ENCODE data around the gene SETD6. TPM values are rescaled to one million over a fixed set of nuclear protein-coding genes. Genes with fewer than 3 reads are reported as not detected.
"Not testable (repeated sequence)": the region's sequence is repeated elsewhere in the genome, so short reads cannot be mapped to it uniquely, and the experiment has no call there.

The SETD6 gene
- total RNA-seq, 1 donor from 2014 or later, result 12.3 TPM

DNA sequence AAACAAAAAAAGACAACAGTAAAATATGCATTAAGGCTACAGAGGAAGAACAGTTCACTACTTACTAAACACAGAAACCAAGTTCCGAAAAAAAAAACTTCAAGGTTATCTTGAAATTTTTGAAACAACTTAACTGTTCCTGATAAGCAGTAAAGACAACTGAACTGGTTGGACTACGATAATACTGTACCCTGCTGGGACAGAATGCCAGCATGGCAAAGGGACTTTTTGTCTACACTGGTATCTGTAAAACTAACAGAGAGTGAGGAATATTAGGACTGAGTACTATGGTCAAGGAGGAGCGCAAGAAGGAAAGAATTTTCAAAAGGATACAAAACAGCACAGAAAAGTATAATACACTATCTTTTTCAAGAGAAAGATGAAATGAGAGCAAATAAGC lies 19.8 kb downstream of the SETD6 start:
- no peak for DNase-seq (ENCODE audit: low spot score)

GRCh38 chr16:58536278-58536677 lies 21.0 kb downstream of the SETD6 start:
- DNase-seq (ENCODE audit: low spot score), result no peak

GRCh38 chr16:58537124-58537906 lies 22.0 kb downstream of the SETD6 start:
- no peak for DNase-seq (ENCODE audit: low spot score)

- DNase-seq (ENCODE audit: low spot score), result no peak
These were observed 26.4 kb downstream of the SETD6 start for GRCh38 chr16:58541711-58542110.

- no peak for DNase-seq (ENCODE audit: low spot score)
These were observed 27.0 kb downstream of the SETD6 start for GRCh38 chr16:58542291-58542690.

DNA sequence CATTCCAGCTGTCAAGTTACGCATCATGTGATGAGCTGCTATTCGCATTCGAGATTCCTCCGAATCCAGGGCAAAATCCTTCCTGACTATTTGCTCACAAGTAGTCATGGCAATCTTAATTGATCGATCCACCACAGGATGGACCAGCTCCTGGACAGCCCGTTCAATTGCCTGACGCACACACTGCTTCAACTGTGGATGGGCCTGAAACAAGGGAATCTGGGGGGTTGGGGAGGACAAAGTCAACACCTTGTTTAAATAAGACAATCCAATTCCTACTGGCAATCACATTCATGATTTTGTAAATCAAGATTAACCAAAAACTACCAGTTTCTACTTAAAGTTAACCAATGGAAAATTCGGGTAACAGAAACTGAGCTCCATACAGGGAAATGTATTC lies 28.4 kb downstream of the SETD6 start:
- DNase-seq (ENCODE audit: low spot score), result no peak

GRCh38 chr16:58548378-58548777 lies 33.1 kb downstream of the SETD6 start:
- no peak for DNase-seq (ENCODE audit: low spot score)

- DNase-seq (ENCODE audit: low spot score), result no peak
These were observed 36.2 kb downstream of the SETD6 start for GRCh38 chr16:58551496-58551895.

DNA sequence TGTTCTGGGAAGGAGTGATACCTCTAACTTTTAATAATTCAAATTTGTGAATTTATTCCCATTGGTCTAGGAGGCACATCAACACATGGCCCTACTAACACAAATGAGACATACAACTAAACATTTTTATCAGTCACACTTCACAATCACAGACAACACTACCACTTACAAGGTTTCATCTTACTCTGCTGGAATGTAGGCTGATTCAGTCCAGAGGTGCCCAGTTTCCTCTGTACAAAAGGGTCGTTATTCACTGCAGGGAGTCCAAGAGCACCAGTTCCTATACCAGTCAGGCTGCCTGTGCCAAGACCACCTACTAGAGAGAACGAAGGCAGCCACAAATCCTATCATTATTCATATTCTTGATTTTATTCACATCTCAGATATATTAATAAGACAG lies 41.4 kb downstream of the SETD6 start:
- DNase-seq (ENCODE audit: low spot score), result no peak

DNA sequence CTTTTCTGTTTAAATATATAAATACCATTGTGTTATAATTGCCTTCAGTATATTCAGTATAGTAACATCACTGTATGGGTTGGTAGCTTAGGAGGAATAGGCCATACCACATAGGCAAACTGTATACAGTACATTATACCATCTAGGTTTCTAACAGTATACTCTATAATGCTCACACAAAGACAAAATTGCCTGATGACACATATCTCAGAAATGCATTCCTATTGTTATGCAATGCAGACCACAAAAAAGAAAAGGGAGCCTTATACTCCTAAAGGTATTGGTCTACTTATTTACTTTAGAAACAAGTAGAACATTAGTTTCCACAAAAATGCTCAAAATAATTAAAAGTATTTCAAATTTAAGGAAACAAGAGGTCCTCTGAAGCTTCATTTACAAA lies 47.9 kb downstream of the SETD6 start:
- no peak for DNase-seq (ENCODE audit: low spot score)

DNA sequence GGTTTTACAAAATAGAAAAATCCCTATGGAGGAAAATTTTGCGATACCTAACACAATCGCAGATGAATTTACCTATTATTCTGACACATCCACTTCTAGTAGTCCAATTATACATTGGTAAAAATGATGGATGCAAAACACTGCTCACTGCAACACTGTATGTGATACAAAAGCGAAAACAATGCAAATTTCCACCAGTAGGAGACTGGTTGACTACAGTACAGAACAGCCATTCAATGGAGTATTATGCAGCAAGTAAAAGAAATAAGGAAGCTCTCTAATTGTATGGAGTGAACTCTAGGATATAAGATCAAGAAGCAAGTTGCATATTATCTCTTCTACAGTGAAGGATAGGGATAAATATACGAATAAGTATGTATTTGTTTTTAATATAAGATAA lies 48.5 kb downstream of the SETD6 start:
- DNase-seq (ENCODE audit: low spot score), result no peak

GRCh38 chr16:58565697-58566096 lies 50.4 kb downstream of the SETD6 start:
- DNase-seq (ENCODE audit: low spot score), result not testable (repeated sequence)

Other genes with a start within 250 kb of the SETD6 start
- not detected for gene PRSS54, start 220.5 kb upstream of the SETD6 start, total RNA-seq
- 1.8 TPM for gene GINS3, start 123.0 kb upstream of the SETD6 start, total RNA-seq
- gene NDRG4, start 15.4 kb upstream of the SETD6 start, total RNA-seq, result 2.8 TPM
- gene CNOT1, start 114.3 kb downstream of the SETD6 start, total RNA-seq, result 129 TPM
- 21.6 TPM for gene SLC38A7, start 169.3 kb downstream of the SETD6 start, total RNA-seq
- gene GOT2, start 218.8 kb downstream of the SETD6 start, total RNA-seq, result 22.9 TPM

Data from mesenteric fat pad (tissue), 1 donor.